Calu3 (cell line): ENCODE results near the gene LRRC38. TPM values are rescaled to one million over a fixed set of nuclear protein-coding genes. Genes with fewer than 3 reads are reported as not detected.

Experiments used
- BruUV-seq: library from RNA; stranded (reverse); fragments of 400-500 nt; replicated peaks from 2 replicates; lab custom pipeline; 2021; lab: Mats Ljungman, UMichigan
- CTCF ChIA-PET: fragments of 300-600 bp; sonication (Branson Sonifier 250); formaldehyde crosslinking; loops from one replicate; lab custom pipeline; 2022; ENCODE audit warnings: antibody characterized with exemption; lab: Charles Lee
- DNase-seq: peaks from one replicate; pipeline ENCODE4 v3.0.0; 2022
- H3K27ac Mint-ChIP-seq: one replicate; pipeline ENCODE4 v1.8.0; 2022; ENCODE audit warnings: mixed read lengths; ENCODE audit not compliant: unreplicated experiment
- H3K27me3 Mint-ChIP-seq: one replicate; pipeline ENCODE4 v1.8.0; 2022; ENCODE audit warnings: mixed read lengths; ENCODE audit not compliant: unreplicated experiment
- H3K36me3 Mint-ChIP-seq: one replicate; pipeline ENCODE4 v1.8.0; 2022; ENCODE audit warnings: mild to moderate bottlenecking, moderate library complexity, mixed read lengths; ENCODE audit not compliant: insufficient read depth, unreplicated experiment
- H3K4me1 Mint-ChIP-seq: one replicate; pipeline ENCODE4 v1.8.0; 2022; ENCODE audit warnings: mild to moderate bottlenecking, low read depth, mixed read lengths; ENCODE audit not compliant: unreplicated experiment
- H3K4me3 Mint-ChIP-seq: one replicate; pipeline ENCODE4 v1.8.0; 2022; ENCODE audit warnings: mild to moderate bottlenecking, low read depth, moderate library complexity, mixed read lengths; ENCODE audit not compliant: unreplicated experiment
- H3K9me3 Mint-ChIP-seq: one replicate; pipeline ENCODE4 v1.8.0; 2022; ENCODE audit warnings: low read depth, mixed read lengths; ENCODE audit not compliant: unreplicated experiment
- intact Hi-C: fragments of 100-400 bp; cut with micrococcal nuclease; formaldehyde crosslinking; loops from one replicate; pipeline ENCODE4 v1.10.0; 2022; ENCODE audit not compliant: unreplicated experiment
- total RNA-seq: library from RNA; stranded (reverse); gene quantifications from 2 replicates; pipeline ENCODE4 v1.2.3, GENCODE V29; 2022
- TF ChIP-seq, protein P1 (sequence below): fragments of 200-600 bp; IDR thresholded peaks from one replicate; pipeline ENCODE4 v1.8.0; 2022; ENCODE audit warnings: antibody characterized with exemption; ENCODE audit not compliant: unreplicated experiment

LRRC38 gene
- total RNA-seq, 1 experiment from 2014 or later, result not detected

- BruUV-seq, result no TSS peak
- Mint-ChIP-seq H3K27me3 (no peaks in the 10 kb centered on the region), H3K27ac (no peak overlapping the region), H3K4me3 (no peak overlapping the region), H3K36me3 (no peaks in the 10 kb centered on the region), H3K9me3 (no peaks in the 10 kb centered on the region), H3K4me1 (no peaks in the 10 kb centered on the region)
- intact Hi-C loops, result no loop called here
- DNase-seq, result no peak
- CTCF ChIA-PET, result no interaction called here
- TF ChIP-seq, protein P1, sequence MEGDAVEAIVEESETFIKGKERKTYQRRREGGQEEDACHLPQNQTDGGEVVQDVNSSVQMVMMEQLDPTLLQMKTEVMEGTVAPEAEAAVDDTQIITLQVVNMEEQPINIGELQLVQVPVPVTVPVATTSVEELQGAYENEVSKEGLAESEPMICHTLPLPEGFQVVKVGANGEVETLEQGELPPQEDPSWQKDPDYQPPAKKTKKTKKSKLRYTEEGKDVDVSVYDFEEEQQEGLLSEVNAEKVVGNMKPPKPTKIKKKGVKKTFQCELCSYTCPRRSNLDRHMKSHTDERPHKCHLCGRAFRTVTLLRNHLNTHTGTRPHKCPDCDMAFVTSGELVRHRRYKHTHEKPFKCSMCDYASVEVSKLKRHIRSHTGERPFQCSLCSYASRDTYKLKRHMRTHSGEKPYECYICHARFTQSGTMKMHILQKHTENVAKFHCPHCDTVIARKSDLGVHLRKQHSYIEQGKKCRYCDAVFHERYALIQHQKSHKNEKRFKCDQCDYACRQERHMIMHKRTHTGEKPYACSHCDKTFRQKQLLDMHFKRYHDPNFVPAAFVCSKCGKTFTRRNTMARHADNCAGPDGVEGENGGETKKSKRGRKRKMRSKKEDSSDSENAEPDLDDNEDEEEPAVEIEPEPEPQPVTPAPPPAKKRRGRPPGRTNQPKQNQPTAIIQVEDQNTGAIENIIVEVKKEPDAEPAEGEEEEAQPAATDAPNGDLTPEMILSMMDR, result no peak
Observed at GRCh38 chr1:13430495-13430894, 83.3 kb downstream of the LRRC38 start.

Other genes starting within 250 kb of the LRRC38 start
- gene PRAMEF8, start 228.9 kb downstream of the LRRC38 start, total RNA-seq, result not detected in 2 replicates
- not detected in 2 replicates for gene PRAMEF33, start 210.5 kb downstream of the LRRC38 start, total RNA-seq
- gene PRAMEF15, start 198.4 kb downstream of the LRRC38 start, total RNA-seq, result not detected in 2 replicates
- gene PRAMEF14, start 166.9 kb downstream of the LRRC38 start, total RNA-seq, result not detected in 2 replicates
- gene PRAMEF19, start 142.1 kb downstream of the LRRC38 start, total RNA-seq, result not detected in 2 replicates
- gene PRAMEF17, start 124.4 kb downstream of the LRRC38 start, total RNA-seq, result not detected in 2 replicates
- gene PRAMEF20, start 103.6 kb downstream of the LRRC38 start, total RNA-seq, result not detected in 2 replicates
- gene PDPN, start 69.8 kb upstream of the LRRC38 start, total RNA-seq, result not detected in 2 replicates
- 26.9 and 29.9 TPM in 2 replicates for gene PRDM2, start 186.2 kb upstream of the LRRC38 start, total RNA-seq